ENCODE measurements around the gene ARFGEF3.

The ARFGEF3 gene

DNA sequence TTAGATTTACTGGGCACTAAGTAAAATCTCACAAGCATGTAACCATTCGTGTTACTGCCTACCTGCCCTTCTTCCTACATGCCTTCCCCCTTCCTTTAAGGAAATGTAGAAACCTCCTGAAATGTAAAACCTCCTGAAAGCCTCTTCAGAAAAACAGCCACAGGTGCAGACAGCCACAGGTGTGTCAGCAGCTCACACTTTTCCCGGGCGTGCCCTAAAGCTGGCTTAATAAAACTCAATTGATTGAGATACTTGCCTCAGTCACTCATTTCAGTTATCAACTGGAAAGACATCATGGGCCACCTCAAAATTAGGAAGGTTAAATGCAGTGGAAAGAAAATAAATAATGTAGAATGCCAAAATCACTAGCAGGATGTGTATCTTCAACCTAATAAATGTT is 79.6 kb downstream of the ARFGEF3 start:
- no peak for DNase-seq (ENCODE audit: low read depth)

DNA sequence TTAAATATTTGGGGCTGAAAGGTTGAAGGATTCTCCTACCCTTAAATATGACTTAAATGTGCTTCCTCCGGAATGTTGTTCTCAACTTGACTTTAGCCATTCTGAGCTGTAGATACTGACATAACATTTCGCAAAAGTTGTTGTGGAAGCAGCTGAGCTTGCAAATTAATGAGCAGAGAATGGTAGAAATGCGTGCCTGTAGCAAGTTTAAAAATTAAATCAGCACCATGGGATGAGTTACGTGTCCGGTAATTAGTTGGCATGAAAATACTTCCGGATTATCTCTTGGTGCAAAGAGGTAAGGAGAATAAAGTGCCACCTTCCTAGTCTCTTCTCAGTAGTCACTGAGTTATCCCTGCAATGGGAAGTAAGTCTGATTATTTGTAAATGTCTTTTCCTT is 80.2 kb downstream of the ARFGEF3 start:
- DNase-seq (ENCODE audit: low read depth) = no peak

DNA sequence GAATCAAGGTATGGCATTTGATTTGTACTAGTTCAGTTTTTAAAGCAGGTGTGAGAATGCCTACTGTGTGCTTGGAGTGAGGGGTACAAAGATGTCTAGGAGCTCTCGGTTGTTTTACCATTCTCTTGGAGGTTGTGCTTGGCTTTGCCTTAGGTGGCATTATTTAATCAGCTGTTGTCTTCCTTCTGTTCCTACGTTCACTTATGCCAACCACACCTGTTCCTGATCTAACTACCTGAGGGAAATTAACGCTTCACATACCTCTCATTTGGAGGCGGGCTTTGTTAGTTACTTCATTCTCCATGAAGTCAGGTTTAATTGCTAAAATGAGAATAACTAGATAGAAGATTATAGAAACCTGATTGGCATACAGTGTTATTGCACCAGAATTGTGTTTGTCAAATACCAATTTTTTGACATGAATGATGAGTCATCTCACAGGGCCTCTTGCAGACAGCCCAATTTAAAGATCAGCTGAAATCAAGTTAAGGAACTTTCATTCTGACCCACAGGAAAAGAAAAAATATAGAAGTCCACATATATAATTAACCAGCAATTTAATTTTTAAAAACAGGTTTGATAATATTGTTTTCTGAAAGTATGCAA is 81.4 kb downstream of the ARFGEF3 start:
- no peak for DNase-seq (ENCODE audit: low read depth)

DNA sequence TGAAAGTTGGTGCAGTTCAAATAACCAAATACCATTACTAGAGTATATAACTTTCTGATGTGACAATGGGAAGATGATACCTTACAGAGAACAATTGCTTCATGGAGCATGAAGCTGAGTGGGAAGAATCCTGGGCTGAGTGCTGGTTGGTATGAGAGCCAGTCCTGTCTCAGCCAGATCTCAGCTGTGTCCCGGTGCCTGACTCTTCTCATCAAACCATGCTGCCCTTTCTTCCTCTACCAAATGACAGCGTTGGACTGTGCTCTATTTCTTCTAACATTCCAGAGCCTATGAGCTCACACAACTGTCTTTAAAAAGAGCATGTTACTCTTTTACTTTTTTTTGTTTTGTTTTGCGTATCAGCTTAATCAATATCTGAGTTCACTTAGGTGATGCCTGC is 84.0 kb downstream of the ARFGEF3 start:
- no peak for DNase-seq (ENCODE audit: low read depth)

DNA sequence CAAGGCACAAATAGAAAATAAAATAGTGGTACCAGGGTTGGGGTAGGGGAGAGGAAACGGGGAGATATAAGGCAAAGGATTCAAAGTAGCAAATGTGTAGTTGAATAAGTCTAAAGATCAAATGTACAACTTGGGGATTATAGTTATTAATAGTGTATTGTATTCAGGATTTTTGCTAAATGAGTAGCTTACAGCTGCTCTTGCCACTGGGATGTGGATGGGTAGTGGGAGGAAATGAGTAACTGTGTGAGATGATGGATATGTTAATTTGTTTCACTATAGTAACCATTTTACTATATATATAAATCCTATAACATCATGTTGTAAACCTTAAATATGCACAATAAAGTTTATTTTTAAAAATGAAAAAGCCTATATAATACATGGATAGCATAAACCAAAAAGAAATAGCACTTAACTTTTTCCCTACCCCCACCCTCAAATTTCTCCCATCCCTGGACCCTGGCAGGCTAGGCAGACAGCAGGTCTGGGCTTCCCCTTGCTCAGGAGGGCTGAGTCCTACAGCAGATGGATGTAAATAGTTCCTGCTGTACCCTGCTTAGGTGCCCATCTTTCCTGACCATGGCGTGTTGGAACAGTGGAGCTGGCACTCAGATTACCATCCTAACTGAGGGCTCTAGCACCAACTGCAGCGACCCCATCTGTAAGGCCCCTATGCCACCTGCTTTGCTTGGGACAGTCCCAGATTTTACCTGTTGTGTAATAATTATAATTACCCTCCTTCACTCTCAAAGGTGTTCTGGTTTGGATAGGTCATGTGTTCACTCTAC is 85.1 kb downstream of the ARFGEF3 start:
- no peak for DNase-seq (ENCODE audit: low read depth)

DNA sequence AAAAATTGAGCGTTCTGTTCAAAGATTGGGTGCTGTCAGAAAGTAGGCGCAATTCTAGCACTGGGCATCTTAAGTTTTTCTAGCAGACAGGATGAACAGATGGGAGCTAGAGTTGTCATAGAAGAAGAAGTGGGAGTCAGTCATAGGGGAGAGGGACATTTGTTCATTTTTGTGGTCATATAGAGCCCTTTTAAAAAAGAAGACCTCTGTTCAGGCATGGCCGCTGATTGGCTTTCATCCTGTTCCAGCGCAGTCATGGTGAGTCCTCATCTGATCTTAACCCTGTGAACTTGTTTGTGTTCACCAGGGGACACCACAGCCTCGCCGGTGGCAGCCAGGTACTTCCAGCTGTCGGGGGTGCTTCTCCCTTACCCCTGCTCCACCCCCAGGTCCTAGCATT is 86.3 kb downstream of the ARFGEF3 start:
- no peak for DNase-seq (ENCODE audit: low read depth)

DNA sequence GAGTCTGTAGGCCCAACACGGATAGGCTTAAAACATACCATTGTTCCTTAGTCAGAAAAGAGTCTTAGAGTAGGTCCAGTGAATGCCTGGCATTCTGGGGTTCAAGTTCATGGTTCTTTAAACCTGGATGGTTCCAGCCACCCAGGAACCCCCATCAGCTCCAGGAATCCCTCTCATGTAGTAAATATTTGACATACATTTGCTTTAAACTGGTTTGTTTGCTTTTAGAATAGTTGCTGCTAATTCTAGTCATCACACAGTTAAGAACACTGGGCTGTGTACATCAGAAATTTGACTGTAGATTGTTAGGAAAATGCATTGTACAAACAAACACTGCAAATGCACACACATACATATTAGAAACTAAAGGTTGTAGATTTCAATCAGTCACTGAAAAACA is 87.1 kb downstream of the ARFGEF3 start:
- DNase-seq (ENCODE audit: low read depth) = no peak

DNA sequence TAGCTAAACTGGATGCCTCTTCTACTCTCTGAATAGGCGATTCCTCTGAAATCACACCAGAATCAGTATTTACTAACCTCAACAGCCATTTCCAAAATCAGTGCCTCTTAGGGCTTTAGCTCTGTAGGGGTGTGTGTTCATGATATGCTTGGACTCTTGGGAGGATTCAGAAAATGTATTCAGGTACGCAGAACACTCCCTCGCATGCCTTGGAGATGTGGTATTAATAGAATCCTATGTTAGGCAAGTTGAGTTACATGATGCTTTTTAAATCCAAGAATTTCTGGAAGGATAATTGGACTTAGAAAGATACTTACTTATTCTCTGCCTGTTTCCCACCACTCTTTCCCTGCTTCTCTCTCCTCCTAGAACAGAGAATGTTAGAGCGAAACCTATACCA is 88.3 kb downstream of the ARFGEF3 start:
- DNase-seq (ENCODE audit: low read depth) = no peak

DNA sequence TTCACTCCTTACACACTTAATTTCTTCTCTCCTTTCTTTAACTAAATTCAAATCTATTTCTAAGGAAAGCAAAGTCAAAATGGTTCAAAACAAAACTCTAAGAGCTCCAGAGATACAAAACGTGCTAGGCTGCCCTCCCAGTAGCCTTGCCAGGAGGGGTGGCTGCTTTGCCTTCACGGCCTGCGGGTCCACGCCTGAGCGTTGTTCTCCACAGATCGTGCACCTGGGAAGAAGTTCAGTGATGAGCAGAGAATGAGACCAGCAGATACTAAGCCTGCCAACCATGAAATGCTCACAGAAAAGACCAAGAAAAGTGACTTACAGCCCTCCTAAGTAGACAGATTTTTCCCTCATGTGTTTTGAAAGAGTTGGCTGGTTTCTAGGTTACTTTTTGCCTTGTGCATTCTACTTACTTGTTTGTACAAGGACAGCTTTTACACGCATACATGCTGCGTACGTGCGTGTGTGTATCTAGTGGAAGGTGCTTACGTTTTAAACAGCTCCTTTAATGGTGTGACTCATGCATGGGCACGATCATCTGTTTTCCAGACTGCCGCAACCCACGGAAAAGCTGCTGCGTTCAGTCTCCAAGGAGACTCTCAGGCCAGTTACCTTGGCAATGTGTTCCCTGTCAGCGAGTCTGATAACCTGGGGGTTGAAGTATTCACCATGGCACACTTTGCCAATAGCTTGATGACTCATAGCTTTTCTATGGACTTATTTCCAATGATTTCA is 88.9 kb downstream of the ARFGEF3 start:
- DNase-seq (ENCODE audit: low read depth) = no peak

DNA sequence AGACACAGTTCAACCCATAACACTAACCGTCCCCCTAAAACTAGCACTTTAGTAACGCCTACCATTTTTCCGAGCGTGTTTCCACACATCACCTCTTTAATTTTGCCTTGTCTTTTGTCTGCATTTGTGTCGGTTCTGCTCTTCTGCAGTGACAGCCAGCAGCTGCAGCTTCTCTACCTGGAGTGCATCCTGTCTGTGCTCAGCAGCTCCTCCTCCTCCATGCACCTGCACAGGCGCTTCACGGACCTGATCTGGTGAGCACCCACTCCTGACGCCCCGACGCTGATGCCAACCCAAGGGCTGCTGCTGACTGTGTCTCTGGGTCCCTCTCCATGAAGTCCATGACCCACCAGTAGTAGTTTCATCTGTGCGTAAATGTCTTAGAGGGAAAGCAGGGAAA is 92.0 kb downstream of the ARFGEF3 start:
- DNase-seq (ENCODE audit: low read depth) = no peak

DNA sequence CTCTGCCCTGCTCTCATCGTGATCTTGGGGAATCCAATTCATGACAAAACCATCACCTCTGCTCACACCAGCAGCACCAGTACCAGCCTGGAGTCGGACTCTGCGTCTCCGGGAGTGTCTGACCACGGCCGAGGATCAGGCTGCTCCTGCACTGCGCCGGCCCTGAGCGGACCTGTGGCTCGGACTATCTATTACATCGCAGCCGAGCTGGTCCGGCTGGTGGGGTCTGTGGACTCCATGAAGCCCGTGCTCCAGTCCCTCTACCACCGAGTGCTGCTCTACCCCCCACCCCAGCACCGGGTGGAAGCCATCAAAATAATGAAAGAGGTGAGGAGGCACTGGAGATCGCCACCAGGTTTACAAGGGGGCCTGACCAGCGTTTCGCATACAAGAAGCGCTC is 93.7 kb downstream of the ARFGEF3 start:
- DNase-seq (ENCODE audit: low read depth) = no peak

DNA sequence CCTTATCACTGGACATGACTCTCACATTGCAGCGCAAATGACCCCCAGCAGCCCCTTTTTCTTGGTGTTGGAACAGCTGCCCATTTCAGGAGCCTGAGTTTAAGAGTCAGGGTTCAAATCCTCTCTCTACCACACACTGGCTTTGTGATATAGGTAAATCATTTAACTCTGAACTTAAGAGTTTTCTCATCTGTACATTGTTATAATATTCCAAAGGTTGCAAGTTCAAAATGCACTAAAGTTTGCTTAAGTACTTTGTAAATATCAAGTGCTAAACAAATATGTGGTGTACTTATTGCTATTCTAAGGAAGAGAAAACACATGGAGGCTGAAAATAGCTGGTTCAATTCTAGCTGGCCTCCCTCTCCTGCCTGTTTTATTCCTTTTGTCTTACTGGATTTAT is 95.9 kb downstream of the ARFGEF3 start:
- no peak for DNase-seq (ENCODE audit: low read depth)

DNA sequence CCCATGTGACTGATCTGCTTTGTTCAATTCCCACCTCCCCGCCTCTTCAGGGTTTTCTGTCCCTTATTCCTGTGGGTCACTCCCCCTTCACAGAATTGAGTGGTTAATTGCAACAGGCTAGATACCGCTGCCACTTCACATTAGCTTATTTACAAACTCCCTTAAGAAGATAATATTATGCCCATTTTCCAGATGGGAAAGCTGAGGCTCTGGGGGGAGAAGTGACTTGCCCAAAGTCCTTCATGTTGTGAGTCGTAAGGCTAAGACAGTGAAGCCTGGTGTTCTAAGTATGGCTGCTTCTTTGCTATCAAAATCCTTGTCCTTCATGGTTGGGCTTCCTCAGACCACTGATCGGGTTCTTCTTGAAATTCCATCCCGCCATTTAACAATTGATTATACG is 96.5 kb downstream of the ARFGEF3 start:
- DNase-seq (ENCODE audit: low read depth) = no peak

DNA sequence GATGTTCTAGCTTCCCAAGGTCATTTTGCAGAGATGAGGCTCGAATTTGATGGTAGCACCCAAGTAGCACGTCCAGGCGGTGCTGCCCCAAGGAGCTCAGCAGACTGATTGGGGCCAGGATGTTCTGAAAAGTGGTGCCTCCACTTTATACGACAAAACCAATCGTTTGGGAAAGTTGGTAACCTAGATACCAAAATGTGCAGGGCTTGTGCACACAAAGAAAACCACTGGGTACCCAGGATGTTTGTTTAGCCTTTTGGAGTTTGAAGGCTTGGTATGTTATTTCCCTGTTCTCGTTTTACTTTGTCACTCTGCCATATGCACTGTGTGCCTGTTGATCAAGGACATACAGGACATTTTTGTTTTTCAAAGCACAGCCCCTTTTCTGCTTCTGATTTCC is 97.3 kb downstream of the ARFGEF3 start:
- DNase-seq (ENCODE audit: low read depth) = no peak

DNA sequence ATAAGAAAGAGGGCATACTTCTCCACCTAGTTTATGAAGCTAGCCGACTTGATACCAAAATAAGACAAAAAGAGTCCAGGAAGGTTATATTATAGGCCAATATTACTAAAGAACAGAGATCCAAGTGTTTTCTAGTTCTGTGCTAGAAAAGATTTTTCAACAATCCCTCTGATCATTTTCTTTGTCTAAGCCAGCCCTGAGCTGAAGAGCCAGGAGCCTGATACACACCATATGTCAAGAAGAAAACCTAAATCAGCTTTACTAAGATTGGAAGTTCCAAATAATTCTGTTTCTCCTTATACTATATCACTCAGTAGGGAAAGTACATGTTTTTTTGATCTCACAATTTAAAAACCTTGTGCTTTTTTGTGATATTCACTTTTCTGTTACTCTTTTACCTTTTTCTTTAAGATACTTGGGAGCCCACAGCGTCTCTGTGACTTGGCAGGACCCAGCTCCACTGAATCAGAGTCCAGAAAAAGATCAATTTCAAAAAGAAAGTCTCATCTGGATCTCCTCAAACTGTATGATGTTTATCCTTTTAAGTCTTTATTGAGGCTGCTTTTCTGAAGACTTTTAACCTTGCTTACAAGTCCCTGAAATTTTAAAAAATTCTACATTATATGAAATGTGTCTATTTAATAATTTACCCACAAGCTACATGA is 99.5 kb downstream of the ARFGEF3 start:
- no peak for DNase-seq (ENCODE audit: low read depth)

DNA sequence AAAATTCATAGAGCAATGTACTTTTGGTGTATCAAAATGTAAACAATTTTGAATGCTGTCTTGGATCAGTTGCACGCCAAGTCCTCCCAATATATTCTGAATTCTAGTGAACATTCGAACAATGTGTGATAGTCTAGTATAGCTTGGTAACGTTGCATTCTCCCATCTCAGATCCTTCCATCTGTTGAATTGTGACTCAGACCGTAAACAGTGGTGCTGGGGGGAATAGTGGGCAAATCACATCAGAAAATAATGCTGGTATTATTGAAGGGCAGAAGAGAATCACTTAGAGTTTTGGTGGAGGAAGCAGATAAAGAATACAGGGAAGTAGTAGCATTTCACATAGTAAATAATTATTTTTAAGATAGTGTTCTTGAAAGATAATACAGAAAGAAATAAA is 102.2 kb downstream of the ARFGEF3 start:
- DNase-seq (ENCODE audit: low read depth) = no peak

DNA sequence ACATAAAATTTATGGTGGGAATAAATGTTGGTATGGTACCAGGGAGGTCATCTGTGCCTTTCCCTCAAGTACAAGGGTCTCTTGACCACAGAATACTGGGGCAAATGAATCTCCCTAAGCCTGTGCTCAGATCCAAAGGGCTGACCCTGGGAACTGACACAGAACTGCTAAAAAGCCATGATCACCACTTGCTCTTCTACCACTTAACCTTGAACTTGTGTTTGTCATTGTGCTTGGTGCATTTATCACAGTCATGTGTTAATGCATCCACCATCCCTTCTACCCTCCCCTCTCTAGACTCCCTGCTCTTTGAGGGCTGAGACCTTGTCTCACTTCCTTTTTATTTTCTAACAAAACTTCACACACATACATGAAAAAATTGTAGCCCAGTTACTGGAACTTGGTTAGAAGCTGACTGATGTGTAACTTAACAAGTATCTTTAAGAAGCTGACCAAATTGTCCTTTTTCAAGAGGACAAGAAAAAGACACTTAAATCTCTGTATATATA is 102.7 kb downstream of the ARFGEF3 start:
- DNase-seq (ENCODE audit: low read depth) = no peak

DNA sequence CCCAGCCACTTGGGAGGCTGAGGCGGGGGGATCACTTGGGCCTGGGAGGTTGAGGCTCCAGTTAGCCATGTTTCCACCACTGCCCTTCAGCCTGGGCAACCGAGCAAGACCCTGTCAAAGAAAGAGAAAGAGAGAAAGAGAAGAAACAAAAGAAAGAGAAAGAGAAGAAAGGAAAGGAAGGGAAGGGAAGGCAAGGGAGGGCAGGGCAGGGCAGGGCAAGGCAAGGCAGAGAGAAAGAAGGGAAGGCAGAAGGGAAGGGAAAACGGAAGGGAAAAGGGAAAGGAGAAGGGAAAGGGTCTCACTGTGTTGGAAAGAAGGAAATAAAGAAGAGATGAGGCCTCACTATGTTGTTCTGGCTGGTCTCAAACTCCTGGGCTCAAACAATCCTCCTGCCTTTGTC is 104.4 kb downstream of the ARFGEF3 start:
- DNase-seq (ENCODE audit: low read depth) = no peak

DNA sequence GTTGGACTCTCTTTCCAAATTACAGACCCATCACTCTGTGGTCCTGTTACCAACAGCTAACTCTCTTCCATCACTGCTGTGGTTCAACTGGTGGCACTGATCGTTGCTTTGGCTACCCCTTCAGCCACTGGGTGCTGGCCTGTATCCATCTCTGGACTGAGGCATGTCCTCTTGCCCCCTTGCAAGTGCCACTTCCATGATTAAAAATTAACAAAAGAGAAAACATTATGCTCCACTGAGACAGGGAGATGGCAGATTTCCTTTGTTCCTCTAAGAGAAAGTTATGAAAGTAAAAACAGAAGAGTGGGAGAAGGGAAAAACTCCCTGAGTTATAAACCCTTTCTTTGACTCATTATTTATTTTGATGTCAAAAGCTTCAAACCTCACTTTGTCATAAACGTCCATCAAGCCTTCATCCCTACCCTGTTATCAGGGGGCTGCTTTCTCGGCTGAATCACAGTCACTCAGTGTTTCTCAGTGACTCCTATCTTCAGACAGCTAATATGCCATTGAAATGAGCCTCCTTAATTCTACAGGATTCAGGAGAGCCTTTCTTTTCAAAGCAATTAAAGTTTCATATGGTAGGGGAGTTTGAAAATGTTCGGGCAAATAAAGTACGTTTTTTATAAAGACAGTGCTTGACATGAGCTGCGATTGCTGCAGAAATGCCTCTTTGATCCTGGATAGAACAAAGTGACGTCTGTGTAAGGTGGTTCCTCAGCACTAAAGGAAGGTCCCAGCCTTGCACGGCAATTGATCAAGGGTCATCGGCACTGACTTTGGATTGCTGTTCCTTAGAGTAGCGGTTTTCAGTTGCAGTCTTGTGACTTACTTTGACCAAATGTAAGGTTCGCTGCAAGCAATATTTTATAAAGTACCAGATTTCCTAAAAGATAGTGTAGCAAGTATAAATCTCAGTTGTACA is 106.5 kb downstream of the ARFGEF3 start:
- DNase-seq (ENCODE audit: low read depth) = no peak

DNA sequence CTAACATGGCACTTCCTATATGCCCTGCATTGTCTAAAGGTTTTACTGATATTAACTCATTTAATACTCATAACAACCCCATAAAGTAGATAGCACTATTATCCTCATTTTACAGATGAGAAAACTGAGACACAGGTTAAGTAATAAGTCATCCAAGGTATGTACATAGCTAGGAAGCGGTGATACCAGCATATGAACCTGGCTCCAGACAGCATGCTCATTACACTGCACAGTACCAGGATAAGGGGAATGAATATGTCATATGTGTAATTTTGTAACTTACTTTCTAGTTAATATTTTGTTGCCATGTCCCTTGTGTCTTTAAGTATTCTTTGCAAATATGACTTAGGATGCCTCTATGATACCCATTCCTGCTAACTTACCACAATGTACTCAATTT is 109.7 kb downstream of the ARFGEF3 start:
- DNase-seq (ENCODE audit: low read depth) = no peak

DNA sequence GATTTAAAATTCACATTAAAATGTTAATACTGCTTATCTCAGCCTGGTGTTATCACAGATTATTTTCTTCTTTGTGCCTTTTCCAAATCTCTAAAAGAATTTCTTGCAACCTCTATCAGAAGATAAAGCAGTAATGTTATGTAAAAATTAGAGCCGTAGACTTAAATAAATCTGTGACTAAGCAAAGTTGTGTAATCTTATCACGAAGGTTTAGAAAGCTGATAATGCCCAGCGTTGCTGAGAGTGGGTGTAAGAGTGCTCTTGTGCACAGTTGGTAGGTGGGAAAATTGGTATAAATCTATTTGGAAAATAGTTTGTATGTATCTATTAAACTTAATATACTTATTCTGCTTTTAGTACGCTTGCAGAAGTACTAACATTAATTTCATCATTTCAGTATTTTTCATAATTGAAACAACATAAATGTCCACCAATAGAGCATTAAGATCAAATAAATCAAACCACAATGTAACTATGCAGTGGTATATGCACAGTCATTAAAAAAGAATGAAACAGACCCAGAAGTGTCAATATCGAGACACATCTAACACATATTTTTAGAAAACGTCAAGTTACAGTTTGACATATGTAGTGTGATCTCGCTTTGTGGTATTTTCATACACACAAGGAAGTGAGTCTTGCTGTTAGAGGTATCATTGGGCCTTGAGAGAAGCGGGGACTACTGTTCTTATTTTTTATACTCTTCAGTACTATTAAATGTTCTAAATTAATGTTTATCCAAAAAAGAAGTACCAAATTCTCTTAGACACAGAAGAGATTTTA is 111.0 kb downstream of the ARFGEF3 start:
- no peak for DNase-seq (ENCODE audit: low read depth)

Data from T follicular helper cell (primary cell).